ENCODE results near the gene EOMES.

DNA sequence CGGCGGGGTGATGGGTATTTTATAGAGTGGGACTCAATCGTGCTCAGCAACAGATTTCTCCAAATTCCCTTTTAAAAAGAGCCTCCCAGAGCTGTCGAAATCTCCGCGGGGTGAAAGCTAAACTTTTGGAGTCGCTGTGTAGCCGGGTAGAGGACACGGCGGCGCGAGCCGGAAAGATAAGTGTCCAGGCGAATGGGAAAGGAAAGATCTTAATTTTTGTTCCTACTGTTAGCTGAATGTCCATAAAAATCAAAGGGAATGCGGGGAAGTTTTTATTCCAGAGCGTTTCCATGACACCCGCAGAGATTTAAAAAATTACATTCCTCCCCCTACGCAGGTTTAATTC lies 9.1 kb downstream of the EOMES start:
- TF ChIP-seq CTCF (IDR thresholded peaks at IDR 0.05; ENCODE audit: extremely low read depth in 1 of 2, insufficient read depth in 1 of 2, low read depth in 1 of 2, low read length in 2 of 2) (no peak), EZH2 (IDR thresholded peaks at IDR 0.05; ENCODE audit: borderline replicate concordance, low read depth, low read length, severe bottlenecking) (peak; percentile 35), POLR2AphosphoS5 (IDR thresholded peaks at IDR 0.05; ENCODE audit: insufficient read depth, low read depth, low read length) (no peak), POLR2A (IDR thresholded peaks at IDR 0.05; ENCODE audit: low read depth, low read length) (no peak), FOS (IDR thresholded peaks at IDR 0.05; ENCODE audit: borderline replicate concordance, insufficient read depth, low read length) (no peak)
- TF ChIP-seq, protein P1, sequence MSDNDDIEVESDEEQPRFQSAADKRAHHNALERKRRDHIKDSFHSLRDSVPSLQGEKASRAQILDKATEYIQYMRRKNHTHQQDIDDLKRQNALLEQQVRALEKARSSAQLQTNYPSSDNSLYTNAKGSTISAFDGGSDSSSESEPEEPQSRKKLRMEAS (IDR thresholded peaks at IDR 0.05; ENCODE audit: insufficient read depth, insufficient read length): no peak

All from endothelial cell of umbilical vein (primary cell).